ENCODE measurements around the gene PDE6A. TPM values are rescaled to one million over a fixed set of nuclear protein-coding genes. Genes with fewer than 3 reads are reported as not detected.

PDE6A gene
- total RNA-seq, 4 donors from 2014 or later = 0.04 to 3.8 (median 2.2) TPM

DNA sequence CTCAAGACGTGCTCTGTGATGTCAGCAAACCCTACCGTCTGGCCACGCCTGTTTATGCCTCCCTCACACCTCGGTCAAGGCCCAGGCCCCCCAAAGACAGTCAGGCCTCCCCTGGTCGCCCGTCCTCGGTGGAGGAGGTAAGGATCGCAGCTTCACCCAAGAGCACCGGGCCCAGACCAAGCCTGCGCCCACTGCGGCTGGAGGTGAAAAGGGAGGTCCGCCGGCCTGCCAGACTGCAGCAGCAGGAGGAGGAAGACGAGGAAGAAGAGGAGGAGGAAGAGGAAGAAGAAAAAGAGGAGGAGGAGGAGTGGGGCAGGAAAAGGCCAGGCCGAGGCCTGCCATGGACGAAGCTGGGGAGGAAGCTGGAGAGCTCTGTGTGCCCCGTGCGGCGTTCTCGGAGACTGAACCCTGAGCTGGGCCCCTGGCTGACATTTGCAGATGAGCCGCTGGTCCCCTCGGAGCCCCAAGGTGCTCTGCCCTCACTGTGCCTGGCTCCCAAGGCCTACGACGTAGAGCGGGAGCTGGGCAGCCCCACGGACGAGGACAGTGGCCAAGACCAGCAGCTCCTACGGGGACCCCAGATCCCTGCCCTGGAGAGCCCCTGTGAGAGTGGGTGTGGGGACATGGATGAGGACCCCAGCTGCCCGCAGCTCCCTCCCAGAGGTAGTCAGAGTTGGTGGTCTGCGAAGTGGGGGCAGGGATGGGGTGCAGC, 111.3 kb downstream of the PDE6A start:
- H3K4me1 ChIP-seq = peaks cover 0 to 20% (median 4%) of the 10 kb centered on the region in 3 donors
- WGBS, 2 donors = 87 to 88% methylated on average over 11 to 23 of the region's 30 CpGs
- intact Hi-C loops (cut with DNase I) = loop anchor here (5.0 kb wide), 2 partner anchors 154 to 191 kb away; no protein-coding TSS in a partner anchor
- no peak for DNase-seq
- TF ChIP-seq POLR2A (IDR thresholded peaks at IDR 0.05) (no peak), CTCF (IDR thresholded peaks at IDR 0.05) (no peak)
- no peak overlapping the region for H3K27ac ChIP-seq
- no peak overlapping the region for H3K4me3 ChIP-seq
- H3K9me3 ChIP-seq = no peaks in the 10 kb centered on the region
- H3K36me3 ChIP-seq = peaks cover 0 to 81% (median 10%) of the 10 kb centered on the region in 3 donors
- no peaks in the 10 kb centered on the region for H3K27me3 ChIP-seq

GRCh38 chr5:149832636-149833035, 112.0 kb downstream of the PDE6A start:
- intact Hi-C loops (cut with DNase I) = loop anchor here (5.0 kb wide), 2 partner anchors 155 to 190 kb away; no protein-coding TSS in a partner anchor
- no peak for DNase-seq
- no peaks in the 10 kb centered on the region for H3K9me3 ChIP-seq
- H3K36me3 ChIP-seq = peaks cover 0 to 86% (median 10%) of the 10 kb centered on the region in 3 donors
- 88 to 100% methylated on average over 2 to 6 of the region's 12 CpGs for WGBS, 2 donors
- H3K27me3 ChIP-seq = no peaks in the 10 kb centered on the region
- no peak overlapping the region for H3K4me3 ChIP-seq
- H3K4me1 ChIP-seq = peaks cover 0 to 20% (median 4%) of the 10 kb centered on the region in 3 donors
- no peak overlapping the region for H3K27ac ChIP-seq
- no peak for TF ChIP-seq POLR2A (IDR thresholded peaks at IDR 0.05)
- no peak for TF ChIP-seq CTCF (IDR thresholded peaks at IDR 0.05)

DNA sequence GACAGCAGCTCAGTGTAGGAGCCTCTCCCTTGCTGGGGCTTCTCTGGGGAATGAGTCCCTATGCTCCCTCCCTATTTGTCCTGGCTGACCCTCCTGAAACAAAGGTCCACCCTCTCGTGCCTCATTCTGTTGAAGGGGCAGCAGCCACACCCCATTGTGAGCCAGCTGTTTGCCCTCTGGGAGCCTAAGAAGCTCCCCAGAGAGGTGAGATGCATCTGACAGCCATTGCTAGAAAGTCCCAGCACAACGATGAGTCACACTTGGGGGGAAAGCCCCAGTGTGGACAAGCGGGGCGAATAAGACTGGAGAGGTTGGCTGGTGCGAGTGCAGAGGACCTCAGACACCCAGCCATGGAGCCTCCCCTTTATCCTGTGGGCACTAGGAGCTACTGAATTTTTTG, 113.1 kb downstream of the PDE6A start:
- H3K27me3 ChIP-seq = no peaks in the 10 kb centered on the region
- H3K4me1 ChIP-seq = peaks cover 0 to 20% (median 4%) of the 10 kb centered on the region in 3 donors
- H3K36me3 ChIP-seq = peaks cover 0 to 90% (median 10%) of the 10 kb centered on the region in 3 donors
- H3K4me3 ChIP-seq = no peak overlapping the region
- H3K27ac ChIP-seq = no peak overlapping the region
- no peaks in the 10 kb centered on the region for H3K9me3 ChIP-seq
- intact Hi-C loops (cut with DNase I) = loop anchor here (5.0 kb wide), 2 partner anchors 156 to 189 kb away; no protein-coding TSS in a partner anchor
- TF ChIP-seq POLR2A (IDR thresholded peaks at IDR 0.05) (no peak), CTCF (IDR thresholded peaks at IDR 0.05) (no peak)
- DNase-seq = no peak
- WGBS, 2 donors = 16 to 36% methylated on average over 3 to 5 of the region's 5 CpGs

DNA sequence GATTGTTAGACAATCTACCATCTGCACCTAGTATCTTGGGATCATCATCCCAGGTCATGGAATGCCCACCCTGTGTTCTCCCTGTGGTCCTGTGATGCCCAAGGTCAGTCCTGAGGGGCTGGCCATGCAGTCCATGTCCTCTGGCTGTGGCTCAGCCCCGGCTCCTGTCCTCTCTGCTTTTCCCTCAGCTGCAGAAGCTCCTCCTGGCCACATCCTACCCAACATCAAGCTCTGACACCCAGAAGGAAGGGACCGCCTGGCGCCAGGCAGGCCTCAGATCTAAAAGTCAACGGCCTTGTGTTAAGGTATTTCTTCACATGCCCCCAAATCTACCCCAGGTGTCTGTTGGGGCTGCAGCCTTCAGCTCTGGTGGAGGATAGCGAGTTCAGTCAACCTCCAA, 114.0 kb downstream of the PDE6A start:
- WGBS, 2 donors = 50 to 96% methylated on average over 1 to 4 of the region's 5 CpGs
- intact Hi-C loops (cut with DNase I) = loop anchor here (5.0 kb wide), 2 partner anchors 157 to 188 kb away; no protein-coding TSS in a partner anchor
- no peak for DNase-seq
- TF ChIP-seq CTCF (IDR thresholded peaks at IDR 0.05) (no peak), POLR2A (IDR thresholded peaks at IDR 0.05) (no peak)
- H3K4me1 ChIP-seq = peaks cover 0 to 28% (median 7%) of the 10 kb centered on the region in 3 donors
- H3K36me3 ChIP-seq = peaks cover 0 to 90% (median 8%) of the 10 kb centered on the region in 3 donors
- no peaks in the 10 kb centered on the region for H3K27me3 ChIP-seq
- H3K4me3 ChIP-seq = no peak overlapping the region
- H3K9me3 ChIP-seq = no peaks in the 10 kb centered on the region
- no peak overlapping the region for H3K27ac ChIP-seq

DNA sequence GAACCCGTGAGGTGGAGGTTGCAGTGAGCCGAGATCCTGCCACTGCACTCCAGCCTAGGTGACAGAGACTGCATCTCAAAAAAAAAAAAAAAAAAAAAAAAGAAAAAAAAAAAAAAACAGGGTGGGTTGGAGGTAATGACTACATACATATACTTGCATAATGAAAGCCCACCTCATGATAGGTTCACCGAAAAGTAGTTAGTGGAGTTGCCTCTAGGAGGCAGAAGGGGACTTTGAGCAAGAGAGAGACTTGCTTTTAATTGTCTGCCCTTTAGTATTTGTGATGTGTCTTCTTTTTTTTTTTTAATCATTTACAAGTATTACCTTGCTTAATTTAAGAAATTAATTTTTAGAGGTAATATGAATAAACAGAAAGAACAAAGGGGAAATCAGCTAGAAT, 114.6 kb downstream of the PDE6A start:
- 64 to 88% methylated on average over 1 to 3 of the region's 3 CpGs for WGBS, 2 donors
- intact Hi-C loops (cut with DNase I) = loop anchor here (5.0 kb wide), 3 partner anchors 157 to 188 kb away; no protein-coding TSS in a partner anchor

More for the DNA sequence above, 114.6 kb downstream of the PDE6A start:
- Histone ChIP-seq H3K4me3 (no peak overlapping the region), H3K27me3 (no peaks in the 10 kb centered on the region), H3K9me3 (no peaks in the 10 kb centered on the region), H3K36me3 (peaks cover 0 to 90% (median 2%) of the 10 kb centered on the region in 3 donors), H3K4me1 (peaks cover 0 to 34% (median 10%) of the 10 kb centered on the region in 3 donors), H3K27ac (no peak overlapping the region)
- TF ChIP-seq POLR2A (IDR thresholded peaks at IDR 0.05) (no peak), CTCF (IDR thresholded peaks at IDR 0.05) (peak in 1 of 6 experiments; percentile 12)
- DNase-seq = no peak
